ENCODE measurements around the gene GALC.
A peak's percentile ranks its signal among the peaks of the same experiment; 100 is the strongest.

GRCh38 chr14:87888136-87888999 lies 104.6 kb downstream of the GALC start:
- TF ChIP-seq CTCF (IDR thresholded peaks at IDR 0.05; ENCODE audit: extremely low read depth in 1 of 2, insufficient read depth in 1 of 2, low read depth in 1 of 2, low read length in 2 of 2), result peak in 1 of 2 donors; percentile 41
- TF ChIP-seq EZH2 (IDR thresholded peaks at IDR 0.05; ENCODE audit: borderline replicate concordance, low read depth, low read length, severe bottlenecking), result no peak

Data from endothelial cell of umbilical vein (primary cell).